ENCODE results near the gene GRAMD1B. TPM values are rescaled to one million over a fixed set of nuclear protein-coding genes. Genes with fewer than 3 reads are reported as not detected.
"Not testable (repeated sequence)": the region's sequence is repeated elsewhere in the genome, so short reads cannot be mapped to it uniquely, and the experiment has no call there.

The GRAMD1B gene
- total RNA-seq, 1 donor from 2014 or later: 17.6 TPM

GRCh38 chr11:123519055-123519796, 89.2 kb downstream of the GRAMD1B start:
- peak; percentile 46 for ATAC-seq
- DNase-seq (ENCODE audit: missing footprints): no peak
- intact Hi-C loops (cut with DNase I): no loop called here

- peak; percentile 35 for ATAC-seq
- no peak for DNase-seq (ENCODE audit: missing footprints)
- intact Hi-C loops (cut with DNase I): no loop called here
Measured at GRCh38 chr11:123519797-123520193, 89.7 kb downstream of the GRAMD1B start.

GRCh38 chr11:123520476-123520875, 90.4 kb downstream of the GRAMD1B start:
- ATAC-seq; DNase-seq (ENCODE audit: missing footprints); intact Hi-C loops (cut with DNase I): not testable (repeated sequence)

DNA sequence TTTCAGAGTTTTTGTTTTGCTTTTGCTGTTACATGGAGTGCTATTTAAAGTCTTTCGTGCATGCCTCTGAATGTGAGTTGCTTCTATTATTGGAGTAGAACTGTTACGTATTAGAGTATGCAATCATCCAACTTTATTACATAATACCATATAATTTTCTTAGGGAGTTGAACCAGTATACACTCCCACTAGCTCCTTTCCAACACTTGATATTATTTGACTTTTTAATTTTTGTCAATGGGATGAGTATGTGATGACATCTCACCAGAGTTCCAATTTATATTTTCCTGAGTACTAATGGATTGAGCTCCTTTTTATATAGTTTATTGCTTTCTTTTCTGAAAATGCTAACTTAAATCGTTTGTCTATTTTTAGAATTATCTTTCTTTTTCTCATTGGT, 90.9 kb downstream of the GRAMD1B start:
- ATAC-seq (no peak), DNase-seq (ENCODE audit: missing footprints) (no peak)
- intact Hi-C loops (cut with DNase I): no loop called here

DNA sequence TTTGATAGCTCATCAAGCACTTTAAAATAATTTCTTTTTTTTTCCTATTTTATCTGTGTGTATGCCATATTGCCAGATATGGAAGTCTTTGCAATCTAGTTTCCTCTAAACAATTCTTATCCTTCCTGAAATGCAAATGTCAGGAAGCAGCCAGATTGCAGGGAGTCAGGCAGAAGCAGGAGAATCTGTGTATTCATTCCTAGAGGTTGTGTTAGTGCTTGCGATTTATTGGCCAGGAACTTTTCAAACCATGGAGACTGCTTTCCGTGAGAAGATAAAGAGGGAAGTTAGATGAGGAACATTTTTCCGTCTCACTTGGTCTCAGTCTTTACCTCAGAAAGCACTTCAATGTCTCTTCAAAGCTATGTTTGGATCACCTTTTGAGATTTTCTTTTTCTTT, 91.9 kb downstream of the GRAMD1B start:
- ATAC-seq (no peak), DNase-seq (ENCODE audit: missing footprints) (no peak)
- intact Hi-C loops (cut with DNase I): no loop called here

GRCh38 chr11:123523539-123523938, 93.5 kb downstream of the GRAMD1B start:
- ATAC-seq: no peak

DNA sequence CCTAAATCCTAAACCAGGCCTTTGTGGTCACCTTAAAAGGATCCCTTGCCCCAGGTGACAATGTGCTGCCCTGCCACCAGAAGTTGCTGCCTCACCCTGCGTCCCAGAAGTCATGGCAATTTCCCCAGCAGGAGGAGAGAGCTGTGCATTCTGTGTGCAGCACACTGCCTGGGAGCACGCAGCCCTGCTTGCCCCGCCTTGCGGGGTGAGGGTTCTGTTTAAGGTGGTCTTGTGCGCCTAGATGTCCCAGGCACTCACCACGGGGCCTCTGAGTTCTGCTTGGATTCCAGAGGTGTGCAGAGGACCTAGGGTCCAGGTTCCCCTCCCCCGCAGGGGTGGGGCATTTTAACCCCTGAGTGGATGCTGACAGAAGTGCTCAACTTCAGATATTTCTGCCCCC, 95.0 kb downstream of the GRAMD1B start:
- no peak for DNase-seq (ENCODE audit: missing footprints)
- ATAC-seq: peak; percentile 59
- intact Hi-C loops (cut with DNase I): no loop called here

More at GRCh38 chr11:123523539-123523938, 93.5 kb downstream of the GRAMD1B start:
- no peak for DNase-seq (ENCODE audit: missing footprints)
- intact Hi-C loops (cut with DNase I): no loop called here

DNA sequence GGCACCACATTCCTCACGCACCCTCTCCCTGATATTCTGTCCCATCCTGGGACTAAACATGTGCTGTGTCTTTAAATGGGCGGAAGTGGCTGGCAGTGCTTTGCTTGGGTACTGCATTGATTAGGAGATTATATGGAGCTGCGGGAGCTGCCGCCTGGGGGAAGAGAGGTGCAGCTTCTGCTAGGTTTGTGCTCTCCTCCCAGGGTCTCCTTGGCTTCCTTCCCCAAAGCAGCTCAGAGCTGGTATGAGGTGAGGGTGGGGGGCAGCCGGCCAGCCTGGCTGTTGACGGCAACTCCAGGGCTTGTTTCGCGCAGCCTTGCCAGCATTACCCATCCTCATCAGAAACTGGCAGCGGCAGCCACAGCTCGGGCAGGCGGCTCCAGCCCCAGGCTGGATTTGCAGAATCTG, 95.4 kb downstream of the GRAMD1B start:
- DNase-seq (ENCODE audit: missing footprints) (no peak), ATAC-seq (peak; percentile 46)
- intact Hi-C loops (cut with DNase I): no loop called here

- intact Hi-C loops (cut with DNase I): no loop called here
- ATAC-seq (no peak), DNase-seq (ENCODE audit: missing footprints) (no peak)
Measured at GRCh38 chr11:123526027-123526805, 96.1 kb downstream of the GRAMD1B start.

- no peak for ATAC-seq
- intact Hi-C loops (cut with DNase I): no loop called here
- no peak for DNase-seq (ENCODE audit: missing footprints)
Measured at GRCh38 chr11:123526918-123527317, 96.8 kb downstream of the GRAMD1B start.

DNA sequence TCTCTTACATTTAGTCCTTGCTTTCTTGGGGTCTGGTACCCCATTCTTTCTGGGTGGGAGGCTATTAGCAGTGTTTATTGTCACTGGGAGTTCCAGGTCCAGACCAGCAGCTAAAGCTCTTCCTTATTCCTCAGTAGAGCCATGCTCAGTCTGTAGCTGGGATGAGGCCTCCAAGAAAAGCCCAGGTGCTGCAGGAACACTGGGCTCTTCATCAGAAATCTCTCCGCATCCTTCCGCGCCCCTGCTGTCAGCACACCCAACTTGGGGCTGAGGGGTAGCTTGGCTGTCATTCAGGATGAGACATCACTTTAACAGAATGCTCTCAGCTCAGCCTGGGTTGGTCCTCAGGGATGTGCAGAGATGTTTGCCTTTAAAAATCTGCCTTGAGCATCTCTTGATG, 97.5 kb downstream of the GRAMD1B start:
- no peak for DNase-seq (ENCODE audit: missing footprints)
- intact Hi-C loops (cut with DNase I): no loop called here
- no peak for ATAC-seq

DNA sequence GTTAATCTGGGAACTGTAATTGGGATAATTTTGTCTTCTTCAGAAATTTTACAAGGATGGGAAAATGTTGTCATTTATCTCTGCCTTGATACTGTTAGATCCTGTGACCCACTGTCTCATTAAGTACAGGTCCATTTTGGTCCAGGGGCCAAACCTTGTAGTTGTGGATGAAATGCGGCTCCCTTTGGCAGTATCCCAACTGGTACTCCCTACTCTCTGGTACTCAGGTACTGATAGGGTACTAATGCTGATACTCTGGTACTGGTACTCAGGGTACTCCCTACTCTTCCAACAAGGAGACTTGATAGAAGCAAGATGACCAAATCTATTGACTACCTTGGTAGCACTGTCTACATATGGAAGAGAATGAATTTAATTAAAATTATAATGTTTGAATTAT, 97.9 kb downstream of the GRAMD1B start:
- ATAC-seq: no peak
- intact Hi-C loops (cut with DNase I): no loop called here
- DNase-seq (ENCODE audit: missing footprints): no peak

DNA sequence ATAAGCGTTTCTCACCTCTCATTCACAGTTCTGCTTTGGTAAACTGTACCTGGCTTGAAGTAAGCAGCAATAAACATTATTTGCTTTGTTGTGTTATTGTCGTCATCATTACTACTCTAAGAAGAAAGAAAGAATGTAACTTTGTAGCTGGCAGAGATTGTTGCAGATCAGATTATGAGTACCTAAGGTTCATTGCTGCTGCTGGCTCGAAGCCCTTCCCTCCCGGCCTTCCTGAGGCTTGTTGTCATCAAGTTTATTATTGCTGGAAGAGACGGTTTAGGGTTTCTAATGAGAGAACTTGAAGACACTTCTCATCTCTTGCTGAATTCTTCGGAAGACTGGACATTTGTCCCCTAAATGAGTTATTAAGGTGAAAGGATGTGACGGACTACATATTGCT, 101.3 kb downstream of the GRAMD1B start:
- intact Hi-C loops (cut with DNase I): no loop called here
- ATAC-seq: no peak
- no peak for DNase-seq (ENCODE audit: missing footprints)

DNA sequence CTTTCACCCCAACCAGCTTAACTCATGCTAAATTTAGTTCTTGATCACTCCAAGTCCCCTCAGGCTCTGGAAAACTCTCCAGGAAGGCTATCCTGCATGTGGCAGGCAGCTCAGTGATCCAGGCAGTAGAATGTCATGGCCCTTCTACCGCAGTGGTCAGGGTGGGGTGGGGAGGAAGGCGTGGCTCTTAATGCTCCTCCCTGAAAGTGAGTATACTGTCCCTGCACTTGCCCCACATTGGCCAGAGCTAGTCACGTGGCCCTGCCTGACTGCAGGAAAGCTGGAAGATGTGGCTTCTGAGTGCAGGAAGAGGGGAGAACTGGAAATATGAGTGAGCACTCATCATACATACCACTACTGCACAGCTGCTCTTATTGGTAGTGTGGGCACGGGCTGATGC, 102.1 kb downstream of the GRAMD1B start:
- DNase-seq (ENCODE audit: missing footprints) (no peak), ATAC-seq (peak; percentile 40)
- intact Hi-C loops (cut with DNase I): no loop called here

DNA sequence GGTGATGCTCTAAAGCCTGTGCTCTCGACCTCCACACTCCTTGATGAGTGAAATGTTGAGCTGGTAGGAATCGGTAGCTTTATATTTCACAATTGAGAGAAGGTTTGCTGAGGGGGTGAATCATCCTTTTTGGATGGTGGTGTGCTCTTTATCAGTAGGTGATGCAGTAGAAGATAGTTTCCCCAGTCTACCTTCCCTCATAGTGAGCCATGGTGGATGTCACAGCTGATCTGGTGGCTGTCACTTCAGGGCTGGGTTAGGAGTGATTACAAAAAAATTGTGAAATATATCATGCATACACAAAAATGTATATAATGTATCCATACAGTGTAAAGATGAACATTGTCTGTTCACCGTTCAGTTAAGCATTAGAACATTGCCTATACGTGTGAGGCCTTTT, 105.3 kb downstream of the GRAMD1B start:
- ATAC-seq (no peak), DNase-seq (ENCODE audit: missing footprints) (no peak)
- intact Hi-C loops (cut with DNase I): no loop called here

DNA sequence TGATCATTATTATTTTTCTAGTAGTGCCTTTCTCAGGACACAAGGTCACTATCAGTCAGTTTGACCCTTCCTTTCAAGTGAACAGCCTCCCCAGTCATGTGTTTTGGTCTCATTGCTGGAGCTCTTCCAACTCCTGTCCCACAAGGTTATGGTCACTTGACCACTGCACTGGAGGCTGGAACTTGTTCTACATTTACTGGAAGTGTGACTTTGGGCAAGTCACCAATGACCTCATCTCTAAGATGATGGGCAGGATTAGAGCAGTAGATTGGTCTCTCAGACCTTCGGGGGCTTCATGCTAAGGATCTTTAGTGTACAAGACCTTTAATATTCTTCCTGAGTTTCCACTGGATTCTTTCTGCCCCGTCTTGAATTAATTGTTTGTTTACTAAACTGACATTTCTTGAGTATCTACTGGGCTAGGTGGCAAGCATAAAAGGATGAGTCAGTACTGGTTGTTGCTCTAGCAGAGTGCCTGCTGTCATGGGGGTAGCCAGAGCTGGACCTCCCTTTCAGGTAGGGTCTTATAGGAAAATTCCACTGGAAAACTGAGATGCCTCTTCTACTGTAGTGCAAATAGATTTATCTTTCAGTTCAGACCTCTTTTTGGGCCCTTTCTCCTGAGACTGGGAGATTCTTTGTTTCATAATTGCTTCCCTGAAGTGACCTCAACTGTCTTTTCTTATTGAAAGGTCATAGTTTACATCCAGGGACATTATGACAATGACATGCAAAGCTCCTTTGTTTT, 106.8 kb downstream of the GRAMD1B start:
- intact Hi-C loops (cut with DNase I): no loop called here
- DNase-seq (ENCODE audit: missing footprints): no peak
- ATAC-seq: peak; percentile 73

DNA sequence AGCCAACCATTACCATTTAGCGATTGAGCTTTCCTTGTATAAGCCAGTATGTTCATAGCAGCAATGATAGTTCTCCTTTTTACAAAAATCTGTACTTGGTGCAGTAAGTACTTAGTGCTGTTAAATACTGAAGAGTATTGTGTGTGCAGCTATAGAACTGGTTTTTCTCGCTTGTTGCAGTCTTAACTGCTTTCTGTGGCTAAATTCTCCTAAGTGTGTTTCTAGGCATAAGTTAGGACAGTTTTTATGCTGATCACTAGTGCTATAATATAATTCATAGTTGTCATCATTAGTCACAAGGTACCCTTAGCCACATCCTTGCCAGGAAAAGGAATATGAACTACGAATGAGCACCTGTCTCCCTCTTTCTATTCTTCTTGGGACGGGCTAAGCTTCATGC, 107.7 kb downstream of the GRAMD1B start:
- intact Hi-C loops (cut with DNase I): no loop called here
- ATAC-seq: no peak

DNA sequence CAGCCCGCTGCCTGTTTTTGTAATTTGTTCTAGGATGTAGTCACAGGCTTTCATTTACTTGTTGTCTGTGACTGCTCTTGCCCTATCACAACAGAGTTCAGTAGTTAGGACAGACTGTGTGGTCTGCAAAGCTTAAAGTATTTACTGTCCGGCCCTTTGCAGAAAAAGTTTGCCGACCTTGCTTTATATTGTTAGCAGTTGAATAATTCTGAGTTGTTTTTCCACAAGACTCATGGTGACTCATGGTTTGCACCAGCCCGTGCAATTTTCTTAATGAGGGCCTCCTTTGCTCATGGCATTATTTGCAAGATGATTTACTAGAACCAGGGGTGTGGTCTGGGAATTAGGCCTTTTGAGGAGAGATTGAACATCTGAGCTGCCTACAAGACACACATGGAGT, 113.7 kb downstream of the GRAMD1B start:
- DNase-seq (ENCODE audit: missing footprints) (no peak), ATAC-seq (no peak)
- intact Hi-C loops (cut with DNase I): no loop called here

More for the DNA sequence above, 107.7 kb downstream of the GRAMD1B start:
- no peak for DNase-seq (ENCODE audit: missing footprints)

GRCh38 chr11:123544631-123545375, 114.7 kb downstream of the GRAMD1B start:
- intact Hi-C loops (cut with DNase I): no loop called here
- no peak for DNase-seq (ENCODE audit: missing footprints)
- peak; percentile 64 for ATAC-seq

All from Right ventricle myocardium inferior (tissue), 1 donor.